WTC11 (cell line): ENCODE results near the gene TMIGD1. TPM values are rescaled to one million over a fixed set of nuclear protein-coding genes. Genes with fewer than 3 reads are reported as not detected.

Experiments
- ATAC-seq: fragments of 200-7000 bp; cut with Tn5 transposase; 2 replicates; pipeline ENCODE4 v1.10.0; 2021; ENCODE audit warnings: mild to moderate bottlenecking, moderate library complexity
- CTCF ChIA-PET: fragments of 300-600 bp; sonication (Branson Sonifier 250); formaldehyde crosslinking; loops from one replicate; lab custom pipeline; 2021; ENCODE audit warnings: antibody characterized with exemption; lab: Charles Lee
- POLR2A ChIA-PET: fragments of 350-600 bp; sonication (Branson Sonifier 250); formaldehyde crosslinking; loops from one replicate; lab custom pipeline; 2021; ENCODE audit warnings: antibody characterized with exemption; lab: Charles Lee
- DNase-seq: peaks from one replicate; pipeline ENCODE4 v3.0.0; 2021; ENCODE audit warnings: low spot score
- H3K27ac Mint-ChIP-seq: 2 replicates; pipeline ENCODE4 v1.8.0; 2021; ENCODE audit warnings: mixed read lengths
- H3K27me3 Mint-ChIP-seq: 2 replicates; pipeline ENCODE4 v1.8.0; 2021; ENCODE audit warnings: low read depth, mild to moderate bottlenecking, moderate library complexity, mixed read lengths
- H3K36me3 Mint-ChIP-seq: 2 replicates; pipeline ENCODE4 v1.8.0; 2021; ENCODE audit warnings: mixed read lengths
- H3K4me1 Mint-ChIP-seq: 2 replicates; pipeline ENCODE4 v1.8.0; 2022; ENCODE audit warnings: mixed read lengths
- H3K4me3 Mint-ChIP-seq: 2 replicates; pipeline ENCODE4 v1.8.0; 2021; ENCODE audit warnings: mild to moderate bottlenecking, moderate library complexity, mixed read lengths
- H3K9me3 Mint-ChIP-seq: 2 replicates; pipeline ENCODE4 v1.8.0; 2021; ENCODE audit warnings: mixed read lengths
- ATF1 ChIP-seq: sonication (generic); formaldehyde crosslinking; IDR thresholded peaks from 2 replicates; pipeline ENCODE4 v1.8.1; 2023; ENCODE audit warnings: mild to moderate bottlenecking, moderate library complexity, missing genetic modification reagents
- CREB1 ChIP-seq: sonication (generic); formaldehyde crosslinking; IDR thresholded peaks from 2 replicates; pipeline ENCODE4 v1.8.0; 2023; ENCODE audit warnings: mild to moderate bottlenecking, missing genetic modification reagents
- ETV6 ChIP-seq: sonication (generic); formaldehyde crosslinking; IDR thresholded peaks from 2 replicates; pipeline ENCODE4 v1.8.1; 2022; ENCODE audit warnings: mild to moderate bottlenecking, missing genetic modification reagents
- FOXK1 ChIP-seq: sonication (generic); formaldehyde crosslinking; IDR thresholded peaks from 2 replicates; pipeline ENCODE4 v1.8.0; 2022; ENCODE audit warnings: mild to moderate bottlenecking, moderate library complexity, missing genetic modification reagents
- GRHL2 ChIP-seq: fragments of 250-450 bp; sonication (Bioruptor Pico); IDR thresholded peaks from 2 replicates; pipeline ENCODE4 v1.8.0; 2022; ENCODE audit warnings: mild to moderate bottlenecking, moderate library complexity; ENCODE audit not compliant: insufficient replicate concordance, severe bottlenecking
- KAT7 ChIP-seq: sonication (generic); formaldehyde crosslinking; IDR thresholded peaks from 2 replicates; pipeline ENCODE4 v1.8.1; 2023; ENCODE audit warnings: missing genetic modification reagents, mild to moderate bottlenecking, borderline replicate concordance
- NR3C1 ChIP-seq: sonication (generic); formaldehyde crosslinking; conservative IDR thresholded peaks from 2 replicates; pipeline ENCODE4 v1.8.1; 2023; ENCODE audit warnings: low read depth, mild to moderate bottlenecking, missing genetic modification reagents
- PRRX2 ChIP-seq: fragments of 250-450 bp; sonication (Bioruptor Pico); IDR thresholded peaks from 2 replicates; pipeline ENCODE4 v1.8.0; 2021; ENCODE audit warnings: mild to moderate bottlenecking
- SMAD4 ChIP-seq: sonication (generic); formaldehyde crosslinking; IDR thresholded peaks from 2 replicates; pipeline ENCODE4 v1.8.0; 2022; ENCODE audit warnings: mild to moderate bottlenecking, missing genetic modification reagents
- ZNF671 ChIP-seq: fragments of 250-450 bp; sonication (Bioruptor Pico); IDR thresholded peaks from 2 replicates; pipeline ENCODE4 v1.8.0; 2021; ENCODE audit warnings: mild to moderate bottlenecking
- total RNA-seq: library from RNA; stranded (reverse); gene quantifications from 3 replicates; pipeline ENCODE4 v1.2.3, GENCODE V29; 2021
- TF ChIP-seq, protein P1 (sequence below): fragments of 250-450 bp; sonication (Bioruptor Pico); conservative IDR thresholded peaks from 2 replicates; pipeline ENCODE4 v1.9.0; 2021; ENCODE audit warnings: mild to moderate bottlenecking
- TF ChIP-seq, protein P2 (sequence below): sonication (generic); formaldehyde crosslinking; IDR thresholded peaks from 2 replicates; pipeline ENCODE4 v1.8.1; 2023; ENCODE audit warnings: mild to moderate bottlenecking, missing genetic modification reagents, borderline replicate concordance
- TF ChIP-seq, protein P3 (sequence below): sonication (generic); formaldehyde crosslinking; IDR thresholded peaks from 2 replicates; pipeline ENCODE4 v1.8.0; 2022; ENCODE audit warnings: mild to moderate bottlenecking, missing genetic modification reagents
- TF ChIP-seq, protein P4 (sequence below): fragments of 250-450 bp; sonication (Bioruptor Pico); IDR thresholded peaks from 2 replicates; pipeline ENCODE4 v1.9.0; 2021; ENCODE audit warnings: mild to moderate bottlenecking, borderline replicate concordance
- TF ChIP-seq, protein P5 (sequence below): fragments of 250-450 bp; sonication (Bioruptor Pico); IDR thresholded peaks from 2 replicates; pipeline ENCODE4 v2.1.2; 2022; ENCODE audit warnings: mild to moderate bottlenecking, moderate library complexity

TMIGD1 gene
- total RNA-seq, 1 experiment from 2014 or later = not detected

DNA sequence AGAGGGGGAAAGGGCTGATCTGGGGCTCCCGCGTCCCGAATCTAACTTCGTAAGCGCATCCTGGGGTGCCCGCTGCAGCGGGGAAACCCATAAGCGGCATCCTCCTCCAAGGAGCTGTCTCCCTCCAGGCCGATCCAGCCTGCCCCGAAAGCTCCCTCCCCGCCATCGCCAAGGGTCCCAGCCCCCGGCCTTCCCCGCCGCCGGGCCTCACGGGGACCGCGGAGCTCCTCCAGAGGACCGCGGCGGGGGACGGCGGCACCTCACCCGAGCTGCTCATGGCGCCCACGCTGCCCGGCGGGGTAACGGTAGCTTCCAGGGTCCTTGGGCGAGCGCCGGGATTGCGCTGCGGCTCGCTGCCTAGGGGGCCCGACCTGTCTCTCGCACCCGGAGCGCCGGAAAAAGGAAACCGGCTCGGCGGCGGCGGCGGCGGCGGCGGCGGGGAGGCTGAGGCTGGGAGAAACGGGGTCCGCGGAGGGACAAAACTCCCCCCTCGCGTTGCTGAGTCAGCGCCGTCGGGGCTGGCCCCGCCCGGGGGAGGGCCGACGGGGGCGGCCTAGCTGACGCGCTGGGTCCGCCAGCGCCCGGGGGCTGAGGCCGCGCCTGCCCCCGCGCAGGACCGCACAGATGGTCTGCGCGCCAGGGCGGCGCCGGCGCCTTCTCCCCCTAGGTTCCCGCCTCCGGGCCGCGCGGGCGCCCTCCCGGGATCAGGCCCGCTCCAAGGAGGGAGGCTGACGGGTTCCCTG, 42.1 kb downstream of the TMIGD1 start, which contains the start of gene BLMH (continued):
- TF ChIP-seq, protein P1, sequence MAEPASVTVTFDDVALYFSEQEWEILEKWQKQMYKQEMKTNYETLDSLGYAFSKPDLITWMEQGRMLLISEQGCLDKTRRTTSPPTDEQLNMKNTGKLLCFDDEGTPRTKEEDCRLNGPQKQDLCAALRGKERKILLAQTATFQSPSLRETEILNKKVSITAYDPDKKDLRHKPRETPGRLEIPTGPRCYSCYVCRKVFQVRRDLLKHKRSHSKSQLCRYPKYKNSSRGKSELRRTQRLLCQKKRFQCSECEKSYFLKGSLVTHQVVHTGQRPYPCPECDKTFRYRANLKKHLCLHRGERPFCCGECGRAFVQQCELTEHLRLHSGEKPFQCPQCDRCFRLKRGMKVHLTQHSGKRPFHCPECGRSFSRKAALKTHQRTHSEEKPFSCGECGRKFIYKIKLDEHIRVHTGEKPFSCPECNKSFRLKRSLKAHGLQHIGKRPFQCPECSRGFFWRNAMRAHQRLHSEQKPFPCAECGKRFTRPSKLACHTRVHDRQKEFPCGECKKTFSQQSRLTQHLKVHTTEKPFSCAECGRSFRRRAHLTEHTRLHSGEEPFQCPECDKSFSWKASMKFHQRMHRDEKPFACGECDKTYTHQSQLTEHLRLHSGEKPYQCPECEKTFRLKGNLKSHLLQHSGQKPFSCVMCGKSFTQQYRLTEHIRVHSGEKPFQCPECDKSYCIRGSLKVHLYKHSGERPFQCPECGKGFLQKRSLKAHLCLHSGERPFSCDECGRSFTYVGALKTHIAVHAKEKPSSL (CRISPR knock-in tag) = no peak
- TF ChIP-seq KAT7 (CRISPR knock-in tag) (peak; percentile 70; the same call in 1 of the 2 replicates), ZNF671 (CRISPR knock-in tag) (no peak), ATF1 (CRISPR knock-in tag) (no peak), ETV6 (CRISPR knock-in tag) (no peak)
- TF ChIP-seq, protein P2, sequence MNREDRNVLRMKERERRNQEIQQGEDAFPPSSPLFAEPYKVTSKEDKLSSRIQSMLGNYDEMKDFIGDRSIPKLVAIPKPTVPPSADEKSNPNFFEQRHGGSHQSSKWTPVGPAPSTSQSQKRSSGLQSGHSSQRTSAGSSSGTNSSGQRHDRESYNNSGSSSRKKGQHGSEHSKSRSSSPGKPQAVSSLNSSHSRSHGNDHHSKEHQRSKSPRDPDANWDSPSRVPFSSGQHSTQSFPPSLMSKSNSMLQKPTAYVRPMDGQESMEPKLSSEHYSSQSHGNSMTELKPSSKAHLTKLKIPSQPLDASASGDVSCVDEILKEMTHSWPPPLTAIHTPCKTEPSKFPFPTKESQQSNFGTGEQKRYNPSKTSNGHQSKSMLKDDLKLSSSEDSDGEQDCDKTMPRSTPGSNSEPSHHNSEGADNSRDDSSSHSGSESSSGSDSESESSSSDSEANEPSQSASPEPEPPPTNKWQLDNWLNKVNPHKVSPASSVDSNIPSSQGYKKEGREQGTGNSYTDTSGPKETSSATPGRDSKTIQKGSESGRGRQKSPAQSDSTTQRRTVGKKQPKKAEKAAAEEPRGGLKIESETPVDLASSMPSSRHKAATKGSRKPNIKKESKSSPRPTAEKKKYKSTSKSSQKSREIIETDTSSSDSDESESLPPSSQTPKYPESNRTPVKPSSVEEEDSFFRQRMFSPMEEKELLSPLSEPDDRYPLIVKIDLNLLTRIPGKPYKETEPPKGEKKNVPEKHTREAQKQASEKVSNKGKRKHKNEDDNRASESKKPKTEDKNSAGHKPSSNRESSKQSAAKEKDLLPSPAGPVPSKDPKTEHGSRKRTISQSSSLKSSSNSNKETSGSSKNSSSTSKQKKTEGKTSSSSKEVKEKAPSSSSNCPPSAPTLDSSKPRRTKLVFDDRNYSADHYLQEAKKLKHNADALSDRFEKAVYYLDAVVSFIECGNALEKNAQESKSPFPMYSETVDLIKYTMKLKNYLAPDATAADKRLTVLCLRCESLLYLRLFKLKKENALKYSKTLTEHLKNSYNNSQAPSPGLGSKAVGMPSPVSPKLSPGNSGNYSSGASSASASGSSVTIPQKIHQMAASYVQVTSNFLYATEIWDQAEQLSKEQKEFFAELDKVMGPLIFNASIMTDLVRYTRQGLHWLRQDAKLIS (CRISPR knock-in tag) = no peak

DNA sequence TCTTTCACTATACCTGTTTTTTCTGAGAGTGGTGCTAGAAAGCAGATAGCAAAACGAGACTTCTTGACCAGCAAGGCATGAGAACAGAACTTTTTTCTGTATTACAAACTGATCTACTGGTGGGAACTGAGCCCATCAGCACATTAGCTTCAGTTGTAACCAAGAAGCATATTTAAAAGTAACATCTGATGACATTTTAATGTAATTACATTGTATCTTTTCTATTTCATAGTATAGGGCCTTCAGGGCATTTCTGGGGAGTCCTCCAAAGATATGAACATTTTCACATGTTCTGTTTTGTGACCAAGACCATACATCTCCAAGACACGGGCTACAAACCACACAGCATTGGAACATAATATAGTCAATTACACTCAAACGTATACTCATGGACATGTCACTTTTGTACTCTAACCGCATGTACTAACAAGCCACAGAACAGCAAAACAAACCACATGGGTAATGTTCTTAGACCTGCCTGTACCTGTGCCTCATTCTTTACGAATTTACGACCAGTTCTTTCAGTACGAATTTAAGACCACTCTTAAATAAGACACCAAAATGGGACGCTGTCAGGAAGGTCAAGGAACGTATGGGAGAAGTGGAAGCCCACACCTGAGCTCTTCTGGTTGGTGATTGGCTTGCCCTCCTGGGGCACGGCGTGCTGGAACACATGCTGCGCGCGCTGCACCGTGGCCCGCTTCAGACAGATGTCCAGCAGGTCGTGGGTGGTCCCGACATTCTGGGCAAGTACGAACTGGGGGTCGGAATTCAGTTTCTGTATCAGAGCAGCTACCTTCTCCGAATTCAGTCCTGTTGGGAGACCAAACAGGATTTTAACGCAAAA, 42.9 kb downstream of the TMIGD1 start:
- Mint-ChIP-seq H3K27me3 (peaks cover 5% of the 10 kb centered on the region; the same call in 1 of the 2 replicates), H3K27ac (no peak overlapping the region), H3K4me3 (peak overlapping the region; percentile 87), H3K36me3 (peaks cover 23% of the 10 kb centered on the region), H3K9me3 (no peaks in the 10 kb centered on the region), H3K4me1 (peaks cover 15% of the 10 kb centered on the region)
- ATAC-seq = peak; percentile 19
- TF ChIP-seq GRHL2 (CRISPR knock-in tag) = no peak
- TF ChIP-seq FOXK1 (CRISPR knock-in tag) = 0 out of 2 replicates have a peak, but pooled peaks have one; percentile 51
- TF ChIP-seq, protein P3, sequence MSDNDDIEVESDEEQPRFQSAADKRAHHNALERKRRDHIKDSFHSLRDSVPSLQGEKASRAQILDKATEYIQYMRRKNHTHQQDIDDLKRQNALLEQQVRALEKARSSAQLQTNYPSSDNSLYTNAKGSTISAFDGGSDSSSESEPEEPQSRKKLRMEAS = peak; percentile 14; the same call in 1 of the 2 replicates
- TF ChIP-seq CREB1 (CRISPR knock-in tag) = no peak
- TF ChIP-seq, protein P4, sequence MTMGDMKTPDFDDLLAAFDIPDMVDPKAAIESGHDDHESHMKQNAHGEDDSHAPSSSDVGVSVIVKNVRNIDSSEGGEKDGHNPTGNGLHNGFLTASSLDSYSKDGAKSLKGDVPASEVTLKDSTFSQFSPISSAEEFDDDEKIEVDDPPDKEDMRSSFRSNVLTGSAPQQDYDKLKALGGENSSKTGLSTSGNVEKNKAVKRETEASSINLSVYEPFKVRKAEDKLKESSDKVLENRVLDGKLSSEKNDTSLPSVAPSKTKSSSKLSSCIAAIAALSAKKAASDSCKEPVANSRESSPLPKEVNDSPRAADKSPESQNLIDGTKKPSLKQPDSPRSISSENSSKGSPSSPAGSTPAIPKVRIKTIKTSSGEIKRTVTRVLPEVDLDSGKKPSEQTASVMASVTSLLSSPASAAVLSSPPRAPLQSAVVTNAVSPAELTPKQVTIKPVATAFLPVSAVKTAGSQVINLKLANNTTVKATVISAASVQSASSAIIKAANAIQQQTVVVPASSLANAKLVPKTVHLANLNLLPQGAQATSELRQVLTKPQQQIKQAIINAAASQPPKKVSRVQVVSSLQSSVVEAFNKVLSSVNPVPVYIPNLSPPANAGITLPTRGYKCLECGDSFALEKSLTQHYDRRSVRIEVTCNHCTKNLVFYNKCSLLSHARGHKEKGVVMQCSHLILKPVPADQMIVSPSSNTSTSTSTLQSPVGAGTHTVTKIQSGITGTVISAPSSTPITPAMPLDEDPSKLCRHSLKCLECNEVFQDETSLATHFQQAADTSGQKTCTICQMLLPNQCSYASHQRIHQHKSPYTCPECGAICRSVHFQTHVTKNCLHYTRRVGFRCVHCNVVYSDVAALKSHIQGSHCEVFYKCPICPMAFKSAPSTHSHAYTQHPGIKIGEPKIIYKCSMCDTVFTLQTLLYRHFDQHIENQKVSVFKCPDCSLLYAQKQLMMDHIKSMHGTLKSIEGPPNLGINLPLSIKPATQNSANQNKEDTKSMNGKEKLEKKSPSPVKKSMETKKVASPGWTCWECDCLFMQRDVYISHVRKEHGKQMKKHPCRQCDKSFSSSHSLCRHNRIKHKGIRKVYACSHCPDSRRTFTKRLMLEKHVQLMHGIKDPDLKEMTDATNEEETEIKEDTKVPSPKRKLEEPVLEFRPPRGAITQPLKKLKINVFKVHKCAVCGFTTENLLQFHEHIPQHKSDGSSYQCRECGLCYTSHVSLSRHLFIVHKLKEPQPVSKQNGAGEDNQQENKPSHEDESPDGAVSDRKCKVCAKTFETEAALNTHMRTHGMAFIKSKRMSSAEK (CRISPR knock-in tag) = no peak
- TF ChIP-seq, protein P5, sequence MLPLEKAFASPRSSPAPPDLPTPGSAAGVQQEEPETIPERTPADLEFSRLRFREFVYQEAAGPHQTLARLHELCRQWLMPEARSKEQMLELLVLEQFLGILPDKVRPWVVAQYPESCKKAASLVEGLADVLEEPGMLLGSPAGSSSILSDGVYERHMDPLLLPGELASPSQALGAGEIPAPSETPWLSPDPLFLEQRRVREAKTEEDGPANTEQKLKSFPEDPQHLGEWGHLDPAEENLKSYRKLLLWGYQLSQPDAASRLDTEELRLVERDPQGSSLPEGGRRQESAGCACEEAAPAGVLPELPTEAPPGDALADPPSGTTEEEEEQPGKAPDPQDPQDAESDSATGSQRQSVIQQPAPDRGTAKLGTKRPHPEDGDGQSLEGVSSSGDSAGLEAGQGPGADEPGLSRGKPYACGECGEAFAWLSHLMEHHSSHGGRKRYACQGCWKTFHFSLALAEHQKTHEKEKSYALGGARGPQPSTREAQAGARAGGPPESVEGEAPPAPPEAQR (CRISPR knock-in tag) = no peak
- TF ChIP-seq PRRX2 (CRISPR knock-in tag) = no peak
- no peak for TF ChIP-seq SMAD4 (CRISPR knock-in tag)
- TF ChIP-seq NR3C1 = no peak
- ChIA-PET CTCF (interaction anchor here (0.8 to 2.6 kb wide), 4 partner anchors 46 to 198 kb away, joined by 4 to 14 read pairs (median 9); partner anchors contain the start of gene GOSR1), POLR2A (interaction anchor here (0.7 kb wide), 1 partner anchor 1482 kb away, joined by 3 read pairs; no protein-coding TSS in a partner anchor)
- peak; percentile 53 for DNase-seq
